Activated CD4-positive, alpha-beta T cell treated with anti-CD3 and anti-CD28 coated beads for 36 hours (primary cell): ENCODE results near the gene KLHL35. TPM values are rescaled to one million over a fixed set of nuclear protein-coding genes. Genes with fewer than 3 reads are reported as not detected.

Experiments
- ATAC-seq: fragments of 200-7000 bp; cut with Tn5 transposase; one replicate; pipeline ENCODE4 v1.10.0; 2021; ENCODE audit warnings: mild to moderate bottlenecking, moderate library complexity
- CTCF ChIA-PET: fragments of 350-600 bp; sonication (Branson Sonifier 250); formaldehyde crosslinking; loops from one replicate; lab custom pipeline; 2021; ENCODE audit warnings: antibody characterized with exemption; lab: Charles Lee
- POLR2A ChIA-PET: fragments of 350-600 bp; sonication (Branson Sonifier 250); formaldehyde crosslinking; loops from one replicate; lab custom pipeline; 2021; ENCODE audit warnings: antibody characterized with exemption, inconsistent platforms; lab: Charles Lee
- DNase-seq: peaks from one replicate; pipeline ENCODE4 v3.0.0-alpha.2; 2020
- H3K27ac Mint-ChIP-seq: one replicate; pipeline ENCODE4 v1.8.0; 2021; ENCODE audit warnings: mixed read lengths
- H3K27me3 Mint-ChIP-seq: one replicate; pipeline ENCODE4 v1.8.0; 2021; ENCODE audit warnings: mixed read lengths
- H3K36me3 Mint-ChIP-seq: one replicate; pipeline ENCODE4 v1.8.0; 2021; ENCODE audit warnings: low read depth, mixed read lengths
- H3K4me1 Mint-ChIP-seq: one replicate; pipeline ENCODE4 v1.8.0; 2021; ENCODE audit warnings: mixed read lengths
- H3K4me3 Mint-ChIP-seq: one replicate; pipeline ENCODE4 v1.8.0; 2021; ENCODE audit warnings: mild to moderate bottlenecking, moderate library complexity, mixed read lengths
- H3K9me3 Mint-ChIP-seq: one replicate; pipeline ENCODE4 v1.8.0; 2021; ENCODE audit warnings: low read depth, mixed read lengths
- intact Hi-C, 2 experiments: fragments of 100-400 bp; cut with DNase I in 1 of 2; cut with micrococcal nuclease in 1 of 2; formaldehyde crosslinking; loops; one replicate each; pipeline versions ENCODE4 v1.14.2 to v1.15.1; 2022 to 2024; cut with DNase I, micrococcal nuclease
- total RNA-seq, 2 experiments: library from RNA; stranded (reverse); gene quantifications; one replicate each; pipeline ENCODE4 v1.2.3, GENCODE V29; 2021

The KLHL35 gene
- total RNA-seq, 2 experiments from 2014 or later: 0.62 to 0.65 TPM

DNA sequence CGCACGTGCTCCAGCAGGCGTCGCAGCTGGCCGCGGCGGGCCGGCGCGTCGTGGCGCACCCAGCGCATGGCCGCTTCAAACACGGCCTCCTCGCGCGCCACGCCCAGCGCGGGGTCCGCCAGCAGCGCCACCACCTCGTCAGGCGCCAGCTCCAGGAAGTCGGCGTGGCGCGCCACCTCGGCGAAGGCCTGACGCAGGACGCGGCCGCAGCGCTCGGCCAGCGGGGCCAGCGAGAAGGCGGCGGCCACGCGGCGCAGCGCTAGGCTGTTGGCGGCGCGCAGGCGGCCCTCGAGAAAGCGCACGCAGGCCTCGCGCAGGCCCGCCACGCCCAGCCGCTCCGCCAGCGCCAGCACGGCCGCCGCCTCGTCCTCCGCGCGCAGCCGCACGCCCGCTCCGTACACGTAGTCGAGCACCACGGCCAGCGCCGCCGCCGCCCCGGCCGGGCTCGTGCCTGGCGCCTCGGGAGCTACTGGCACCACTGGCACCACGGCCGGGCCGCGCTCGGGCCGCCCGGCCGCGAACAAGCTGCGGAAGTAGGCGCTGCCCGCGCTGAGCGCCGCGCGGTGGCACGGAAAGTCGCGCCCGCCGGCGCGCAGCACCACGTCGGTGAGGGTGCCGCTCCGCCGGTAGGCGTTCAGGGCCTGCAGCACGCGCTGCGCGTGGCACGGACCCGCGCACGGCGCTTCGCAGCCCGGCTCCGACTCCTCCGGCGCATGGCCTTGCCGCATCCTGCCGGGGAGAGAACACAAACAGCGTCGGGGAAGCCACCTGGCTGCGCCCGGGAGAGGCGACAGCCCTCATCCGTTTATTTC, 2.9 kb downstream of the KLHL35 start:
- intact Hi-C loops: loop anchor here in 1 of 2 experiments (1.0 kb wide), 3 partner anchors 31 to 189 kb away; partner anchors contain the start of genes GDPD5 and RPS3
- Mint-ChIP-seq H3K36me3 (peaks cover 10% of the 10 kb centered on the region), H3K27me3 (peaks cover 49% of the 10 kb centered on the region), H3K4me3 (peak overlapping the region; percentile 60), H3K27ac (no peak overlapping the region), H3K4me1 (peaks cover 16% of the 10 kb centered on the region), H3K9me3 (peaks cover 8% of the 10 kb centered on the region)
- ChIA-PET POLR2A (interaction anchor here (0.6 to 1.6 kb wide), 4 partner anchors 28 to 107 kb away, joined by 3 to 5 read pairs (median 4); partner anchors contain the start of gene RPS3), CTCF (interaction anchor here (1.0 to 1.1 kb wide), 3 partner anchors 43 to 188 kb away, joined by 3 to 4 read pairs (median 3); no protein-coding TSS in a partner anchor)
- DNase-seq: peak; percentile 77
- ATAC-seq: peak; percentile 65

- H3K4me1 Mint-ChIP-seq: peaks cover 16% of the 10 kb centered on the region
- peaks cover 8% of the 10 kb centered on the region for H3K9me3 Mint-ChIP-seq
- ChIA-PET CTCF (interaction anchor here (0.5 to 1.1 kb wide), 3 partner anchors 42 to 289 kb away, joined by 3 to 4 read pairs (median 3); no protein-coding TSS in a partner anchor), POLR2A (interaction anchor here (0.7 to 1.6 kb wide), 3 partner anchors 27 to 46 kb away, joined by 3 to 5 read pairs (median 4); partner anchors contain the start of gene RPS3)
- DNase-seq: no peak
- H3K27me3 Mint-ChIP-seq: peaks cover 49% of the 10 kb centered on the region
- intact Hi-C loops: loop anchor here in 1 of 2 experiments (1.0 kb wide), 1 partner anchor 30 kb away; the partner anchor contains the start of gene RPS3
- peaks cover 10% of the 10 kb centered on the region for H3K36me3 Mint-ChIP-seq
- peak overlapping the region; percentile 69 for H3K27ac Mint-ChIP-seq
- no peak for ATAC-seq
- H3K4me3 Mint-ChIP-seq: peak overlapping the region; percentile 55
These were observed 3.4 kb downstream of the KLHL35 start for GRCh38 chr11:75429641-75429901.

DNA sequence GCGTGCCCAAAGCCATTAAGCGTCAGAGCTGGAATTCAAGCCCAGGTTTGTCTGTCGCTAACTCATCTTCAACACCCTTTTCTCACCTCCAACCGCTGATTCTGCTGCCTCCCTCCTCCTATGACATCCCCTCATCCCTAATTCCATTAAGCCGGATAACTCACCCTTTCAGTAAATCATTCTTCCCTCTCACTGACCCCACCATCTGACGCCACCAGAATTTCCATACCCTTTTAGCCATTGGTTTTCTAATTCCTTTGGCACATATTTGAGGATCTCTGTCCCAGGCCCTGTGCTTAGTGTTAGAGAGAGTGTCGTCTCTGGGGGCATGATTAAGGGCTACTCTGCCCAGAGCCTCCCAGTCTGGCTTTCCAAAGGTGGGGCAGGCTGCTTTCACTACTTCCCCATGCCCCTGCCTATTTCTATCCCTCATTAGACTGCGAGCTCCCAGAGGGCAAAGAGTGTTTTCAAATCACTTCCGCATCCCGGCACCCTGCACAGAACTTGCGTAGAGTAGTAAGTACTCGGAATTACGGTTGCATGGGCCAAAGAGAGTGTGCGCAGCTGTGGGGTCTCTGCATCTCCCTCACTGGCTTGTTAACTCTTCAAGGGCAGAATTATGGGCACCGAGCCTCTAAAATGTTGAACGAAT, 3.9 kb downstream of the KLHL35 start:
- H3K9me3 Mint-ChIP-seq: peaks cover 8% of the 10 kb centered on the region
- H3K27me3 Mint-ChIP-seq: peaks cover 48% of the 10 kb centered on the region
- ATAC-seq (no peak), DNase-seq (no peak)
- intact Hi-C loops: loop anchor here in 1 of 2 experiments (1.0 kb wide), 1 partner anchor 30 kb away; the partner anchor contains the start of gene RPS3
- ChIA-PET POLR2A (interaction anchor here (1.1 to 1.6 kb wide), 2 partner anchors 27 to 29 kb away, joined by 4 to 5 read pairs; partner anchors contain the start of gene RPS3), CTCF (interaction anchor here (0.5 to 1.5 kb wide), 3 partner anchors 21 to 288 kb away, joined by 3 to 7 read pairs (median 3); no protein-coding TSS in a partner anchor)
- peak overlapping the region; percentile 69 for H3K27ac Mint-ChIP-seq
- peak overlapping the region; percentile 55 for H3K4me3 Mint-ChIP-seq
- peaks cover 16% of the 10 kb centered on the region for H3K4me1 Mint-ChIP-seq
- peaks cover 10% of the 10 kb centered on the region for H3K36me3 Mint-ChIP-seq

GRCh38 chr11:75428281-75428724, 4.7 kb downstream of the KLHL35 start:
- Mint-ChIP-seq H3K4me1 (peaks cover 16% of the 10 kb centered on the region), H3K27me3 (peaks cover 45% of the 10 kb centered on the region), H3K4me3 (peak overlapping the region; percentile 19), H3K9me3 (peaks cover 8% of the 10 kb centered on the region), H3K36me3 (peaks cover 10% of the 10 kb centered on the region), H3K27ac (no peak overlapping the region)
- ATAC-seq (peak; percentile 69), DNase-seq (peak; percentile 83)
- CTCF ChIA-PET: interaction anchor here (0.8 to 1.5 kb wide), 2 partner anchors 20 to 148 kb away, joined by 4 to 7 read pairs; no protein-coding TSS in a partner anchor
- intact Hi-C loops: no loop called here
- POLR2A ChIA-PET: interaction anchor here (1.0 kb wide), 1 partner anchor 19 kb away, joined by 3 read pairs; no protein-coding TSS in a partner anchor

DNA sequence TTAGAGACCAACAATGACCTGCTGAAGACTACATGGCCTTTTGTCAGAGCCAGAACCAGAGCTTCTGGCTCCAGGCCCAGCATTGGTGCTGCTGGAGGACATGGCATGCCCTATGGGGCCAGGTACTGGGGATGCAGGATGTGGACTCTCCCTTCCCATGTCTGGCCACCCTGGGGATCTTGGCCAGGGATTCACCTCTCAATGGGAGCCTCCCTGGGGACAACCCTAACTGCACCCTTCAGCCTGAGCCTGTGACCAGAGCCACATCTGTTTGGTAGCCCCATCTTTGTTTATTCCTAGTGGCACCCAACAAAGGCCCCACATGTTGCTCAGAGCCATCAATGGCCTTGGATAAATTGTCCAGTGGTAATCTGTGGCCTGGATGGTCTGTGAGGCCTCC, 5.8 kb downstream of the KLHL35 start:
- H3K27me3 Mint-ChIP-seq: peaks cover 35% of the 10 kb centered on the region
- H3K4me1 Mint-ChIP-seq: peaks cover 16% of the 10 kb centered on the region
- H3K36me3 Mint-ChIP-seq: peaks cover 12% of the 10 kb centered on the region
- no peak overlapping the region for H3K4me3 Mint-ChIP-seq
- ChIA-PET POLR2A (no interaction called here), CTCF (interaction anchor here (1.5 kb wide), 2 partner anchors 19 to 104 kb away, joined by 3 to 7 read pairs; no protein-coding TSS in a partner anchor)
- H3K9me3 Mint-ChIP-seq: peaks cover 8% of the 10 kb centered on the region
- no peak overlapping the region for H3K27ac Mint-ChIP-seq
- DNase-seq (no peak), ATAC-seq (no peak)
- intact Hi-C loops: no loop called here

GRCh38 chr11:75426720-75427086, 6.3 kb downstream of the KLHL35 start:
- H3K9me3 Mint-ChIP-seq: peaks cover 8% of the 10 kb centered on the region
- no peak for ATAC-seq
- intact Hi-C loops: no loop called here
- peaks cover 30% of the 10 kb centered on the region for H3K27me3 Mint-ChIP-seq
- peaks cover 16% of the 10 kb centered on the region for H3K4me1 Mint-ChIP-seq
- DNase-seq: no peak
- no peak overlapping the region for H3K27ac Mint-ChIP-seq
- ChIA-PET CTCF (interaction anchor here (0.5 to 1.5 kb wide), 3 partner anchors 18 to 110 kb away, joined by 3 to 5 read pairs (median 3); no protein-coding TSS in a partner anchor), POLR2A (interaction anchor here (0.7 kb wide), 1 partner anchor 27 kb away, joined by 3 read pairs; no protein-coding TSS in a partner anchor)
- H3K4me3 Mint-ChIP-seq: no peak overlapping the region
- H3K36me3 Mint-ChIP-seq: peaks cover 14% of the 10 kb centered on the region

DNA sequence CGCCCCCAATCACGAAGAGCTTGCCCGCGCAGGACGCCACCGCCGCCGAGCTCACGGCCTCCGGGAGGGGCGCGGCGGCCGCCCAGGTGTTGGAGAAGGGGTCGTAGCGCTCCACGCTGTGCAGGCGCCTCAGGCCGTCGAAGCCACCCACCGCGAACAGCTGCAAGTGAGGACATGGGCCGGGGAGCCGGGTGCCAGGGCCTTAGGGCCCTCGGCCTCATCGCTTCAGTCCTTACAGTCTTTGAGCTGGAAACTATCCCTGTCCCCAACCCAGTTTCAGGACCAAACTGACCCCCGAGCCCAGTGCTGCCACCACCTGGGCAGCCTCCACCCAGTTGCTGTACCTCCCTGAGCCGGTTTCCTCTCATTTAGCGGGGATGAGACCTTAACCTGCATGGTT, 7.6 kb downstream of the KLHL35 start:
- no peak overlapping the region for H3K27ac Mint-ChIP-seq
- H3K27me3 Mint-ChIP-seq: peaks cover 18% of the 10 kb centered on the region
- intact Hi-C loops: no loop called here
- peaks cover 8% of the 10 kb centered on the region for H3K9me3 Mint-ChIP-seq
- peaks cover 14% of the 10 kb centered on the region for H3K36me3 Mint-ChIP-seq
- CTCF ChIA-PET: interaction anchor here (0.7 to 0.8 kb wide), 2 partner anchors 38 to 44 kb away, joined by 3 to 4 read pairs; no protein-coding TSS in a partner anchor
- H3K4me3 Mint-ChIP-seq: no peak overlapping the region
- ATAC-seq (no peak), DNase-seq (no peak)
- POLR2A ChIA-PET: no interaction called here
- peaks cover 12% of the 10 kb centered on the region for H3K4me1 Mint-ChIP-seq

DNA sequence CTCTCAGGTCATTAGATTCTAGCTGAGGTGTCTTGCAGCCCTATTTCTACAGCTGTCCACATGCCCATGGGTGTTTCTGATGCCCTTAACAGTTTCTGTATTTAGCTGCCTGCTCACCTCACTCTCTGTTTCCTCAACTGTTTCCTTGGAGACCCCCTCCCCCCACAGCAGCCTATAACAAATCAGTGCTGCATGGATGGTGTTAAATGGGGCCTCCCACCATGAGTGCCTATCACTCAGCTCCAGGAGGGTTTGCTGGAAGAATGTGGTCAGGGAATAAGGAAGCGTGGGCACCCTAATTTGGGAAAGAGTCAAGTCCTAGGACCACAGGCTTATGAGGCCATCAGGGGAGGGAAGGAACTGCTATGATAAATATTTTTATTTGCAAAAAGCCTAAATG, 8.6 kb downstream of the KLHL35 start:
- intact Hi-C loops: no loop called here
- ATAC-seq: no peak

GRCh38 chr11:75423721-75424120, 9.3 kb downstream of the KLHL35 start:
- H3K4me1 Mint-ChIP-seq: peaks cover 4% of the 10 kb centered on the region
- H3K9me3 Mint-ChIP-seq: peaks cover under 1% of the 10 kb centered on the region
- POLR2A ChIA-PET: interaction anchor here (0.6 kb wide), 1 partner anchor 1652 kb away, joined by 3 read pairs; no protein-coding TSS in a partner anchor

More for the DNA sequence above, 8.6 kb downstream of the KLHL35 start:
- no peak overlapping the region for H3K4me3 Mint-ChIP-seq
- POLR2A ChIA-PET: no interaction called here
- CTCF ChIA-PET: no interaction called here
- peaks cover 16% of the 10 kb centered on the region for H3K27me3 Mint-ChIP-seq
- peaks cover 11% of the 10 kb centered on the region for H3K4me1 Mint-ChIP-seq
- no peak overlapping the region for H3K27ac Mint-ChIP-seq
- peaks cover 13% of the 10 kb centered on the region for H3K36me3 Mint-ChIP-seq
- H3K9me3 Mint-ChIP-seq: peaks cover 7% of the 10 kb centered on the region
- DNase-seq: no peak

GRCh38 chr11:75422248-75423231, 10.5 kb downstream of the KLHL35 start:
- no peaks in the 10 kb centered on the region for H3K4me1 Mint-ChIP-seq
- H3K27ac Mint-ChIP-seq: no peak overlapping the region
- no peaks in the 10 kb centered on the region for H3K27me3 Mint-ChIP-seq
- H3K9me3 Mint-ChIP-seq: no peaks in the 10 kb centered on the region
- H3K4me3 Mint-ChIP-seq: no peak overlapping the region
- ChIA-PET CTCF (interaction anchor here (0.5 to 0.7 kb wide), 2 partner anchors 91 to 92 kb away, joined by 3 to 4 read pairs; no protein-coding TSS in a partner anchor), POLR2A (no interaction called here)
- peaks cover 4% of the 10 kb centered on the region for H3K36me3 Mint-ChIP-seq
- intact Hi-C loops: no loop called here
- ATAC-seq (no peak), DNase-seq (no peak)

More at GRCh38 chr11:75423721-75424120, 9.3 kb downstream of the KLHL35 start:
- Mint-ChIP-seq H3K4me3 (no peak overlapping the region), H3K36me3 (peaks cover 6% of the 10 kb centered on the region), H3K27me3 (peaks cover 10% of the 10 kb centered on the region), H3K27ac (no peak overlapping the region)
- ATAC-seq (no peak), DNase-seq (no peak)
- CTCF ChIA-PET: no interaction called here
- intact Hi-C loops: no loop called here
